Measurements from ENCODE around the gene PHF21B.

Gene PHF21B

DNA sequence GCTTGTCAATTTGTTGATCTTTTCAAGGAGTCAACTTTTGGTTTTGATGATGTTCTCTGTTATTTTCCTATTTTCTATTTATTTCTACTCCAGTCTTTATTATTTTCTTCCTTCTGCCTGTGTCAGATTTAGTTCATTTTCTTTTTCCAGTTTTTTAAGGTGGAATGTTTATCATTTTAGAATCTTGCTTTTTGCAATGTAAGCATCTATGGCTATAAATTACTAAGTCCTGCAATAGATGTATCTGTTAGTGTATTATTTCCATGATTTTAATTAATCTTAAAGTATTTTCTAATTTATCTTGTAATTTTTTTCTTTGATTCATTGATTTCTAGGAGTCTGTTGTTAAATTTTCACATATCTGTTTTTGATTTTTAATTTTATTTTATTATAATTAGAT lies 175.7 kb downstream of the PHF21B start:
- DNase-seq: no peak

DNA sequence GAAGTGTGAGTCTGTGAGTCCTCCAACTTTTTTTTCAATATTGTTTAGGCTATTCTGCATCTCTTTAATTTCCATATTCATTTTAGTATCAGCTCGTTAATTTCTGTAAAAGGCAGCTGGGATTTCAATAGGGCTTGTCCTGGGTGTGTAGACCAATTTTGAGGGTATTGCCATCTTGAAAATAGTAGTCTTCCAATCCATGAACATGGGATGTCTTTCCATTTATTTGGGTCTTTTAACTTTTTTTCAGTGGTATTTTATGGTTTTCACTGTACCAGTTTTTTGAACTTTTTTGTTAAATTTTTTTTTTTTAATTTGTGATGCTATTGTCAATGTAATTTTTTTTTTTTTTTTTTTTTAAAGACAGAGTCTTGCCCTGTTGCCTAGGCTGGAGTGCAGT lies 177.9 kb downstream of the PHF21B start:
- no peak for DNase-seq
